Smooth muscle cell (in vitro differentiated cells): ENCODE results near the gene CSMD2. TPM values are rescaled to one million over a fixed set of nuclear protein-coding genes. Genes with fewer than 3 reads are reported as not detected.

ENCODE experiments used
- DNase-seq: peaks from one replicate; lab custom pipeline; 2025; ENCODE audit not compliant: unreplicated experiment; lab: John Stamatoyannopoulos, UW
- H2AFZ ChIP-seq: fragments of 200-600 bp; sonication (generic); 2 replicates; pipeline ENCODE4 v1.6.0; 2016; ENCODE audit warnings: antibody characterized with exemption, low read depth, mild to moderate bottlenecking
- H3F3A ChIP-seq: fragments of 200-600 bp; sonication (generic); 2 replicates; pipeline ENCODE4 v1.6.0; 2017; ENCODE audit warnings: antibody characterized with exemption, low read depth
- H3K27ac ChIP-seq: fragments of 200-600 bp; sonication (generic); 2 replicates; pipeline ENCODE4 v1.5.1; 2016; ENCODE audit warnings: low read depth, mild to moderate bottlenecking
- H3K27me3 ChIP-seq: fragments of 200-600 bp; sonication (generic); 2 replicates; pipeline ENCODE4 v1.6.1; 2016; ENCODE audit warnings: low read depth, mild to moderate bottlenecking
- H3K36me3 ChIP-seq: fragments of 200-600 bp; sonication (generic); 2 replicates; pipeline ENCODE4 v1.5.1; 2016; ENCODE audit warnings: low read depth
- H3K4me1 ChIP-seq: fragments of 200-600 bp; sonication (generic); 2 replicates; pipeline ENCODE4 v1.5.1; 2016; ENCODE audit warnings: low read depth
- H3K4me2 ChIP-seq: fragments of 200-600 bp; sonication (generic); 2 replicates; pipeline ENCODE4 v1.6.0; 2016; ENCODE audit warnings: mild to moderate bottlenecking
- H3K4me3 ChIP-seq: fragments of 200-600 bp; sonication (generic); 2 replicates; pipeline ENCODE4 v1.5.1; 2016; ENCODE audit warnings: mild to moderate bottlenecking
- H3K79me2 ChIP-seq: fragments of 200-600 bp; sonication (generic); 2 replicates; pipeline ENCODE4 v1.6.0; 2016; ENCODE audit warnings: low read depth, mild to moderate bottlenecking
- H3K9ac ChIP-seq: fragments of 200-600 bp; sonication (generic); 2 replicates; pipeline ENCODE4 v1.6.0; 2016; ENCODE audit warnings: low read depth
- H3K9me3 ChIP-seq: fragments of 200-600 bp; sonication (generic); replicated peaks from 2 replicates; pipeline ENCODE4 v1.5.1; 2016; ENCODE audit warnings: low read depth
- H4K20me1 ChIP-seq: fragments of 200-600 bp; sonication (generic); 2 replicates; pipeline ENCODE4 v1.6.0; 2016; ENCODE audit warnings: low read depth
- CTCF ChIP-seq: fragments of 200-600 bp; sonication (generic); IDR thresholded peaks from 2 replicates; pipeline ENCODE4 v1.5.1; 2017; ENCODE audit warnings: borderline replicate concordance, mild to moderate bottlenecking, antibody characterized with exemption; ENCODE audit not compliant: insufficient read depth, poor library complexity, severe bottlenecking
- WGBS: methylation state at CpG from one replicate; pipeline ENCODE4 v1.1.7; 2016; ENCODE audit warnings: low lambda C conversion rate; 5-methylcytosine and 5-hydroxymethylcytosine counted together
- polyA plus RNA-seq: library from polyadenylated mRNA; unstranded; fragments of >200 nt; fragmentation: Nextera tagmentation; extraction: Ambion mirVana; gene quantifications from 2 replicates; pipeline ENCODE4 v1.2.1, GENCODE V29; 2016
- total RNA-seq: library from RNA; depleted of rRNA; stranded (reverse); fragments of >200 nt; gene quantifications from 2 replicates; pipeline ENCODE4 v1.2.3, GENCODE V29; 2014

The CSMD2 gene
- total and polyA plus RNA-seq, 2 experiments from 2014 or later: 0.65 to 1.8 TPM

DNA sequence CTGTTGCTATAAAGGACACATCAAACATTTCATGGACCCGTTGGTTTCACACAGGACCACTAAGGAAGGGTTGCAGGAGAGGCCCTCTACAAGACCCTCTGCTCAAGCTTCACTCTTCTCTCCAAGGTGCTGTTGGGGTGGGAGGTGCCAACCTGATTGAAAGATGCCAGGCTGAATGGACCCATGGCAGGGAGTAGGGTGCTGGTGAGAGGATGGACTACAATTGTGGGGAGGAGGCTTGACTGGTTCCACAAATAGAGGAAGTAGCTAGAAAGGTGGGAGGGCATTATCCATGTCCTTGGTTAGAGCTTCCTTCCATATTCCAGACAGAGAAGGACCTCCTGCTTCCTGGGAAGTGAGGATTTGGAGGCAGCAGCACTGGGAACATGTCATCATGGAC lies 468.7 kb downstream of the CSMD2 start:
- H3K9me3 ChIP-seq: no peaks in the 10 kb centered on the region
- H3K9ac ChIP-seq: no peak overlapping the region
- H3K4me2 ChIP-seq: no peak overlapping the region
- 80% methylated on average over 1 of the region's 1 CpG for WGBS
- no peaks in the 10 kb centered on the region for H3K27me3 ChIP-seq
- no peak overlapping the region for H2AFZ ChIP-seq
- no peaks in the 10 kb centered on the region for H3K4me1 ChIP-seq
- no peaks in the 10 kb centered on the region for H3K36me3 ChIP-seq
- no peak overlapping the region for H3K27ac ChIP-seq
- H3F3A ChIP-seq: no peaks in the 10 kb centered on the region
- H3K79me2 ChIP-seq: no peaks in the 10 kb centered on the region
- no peaks in the 10 kb centered on the region for H4K20me1 ChIP-seq
- H3K4me3 ChIP-seq: no peak overlapping the region
- TF ChIP-seq CTCF: no peak
- no peak for DNase-seq

GRCh38 chr1:33692206-33693188 lies 472.5 kb downstream of the CSMD2 start:
- no peaks in the 10 kb centered on the region for H4K20me1 ChIP-seq
- H3K36me3 ChIP-seq: no peaks in the 10 kb centered on the region
- DNase-seq: no peak
- no peaks in the 10 kb centered on the region for H3F3A ChIP-seq
- H3K27me3 ChIP-seq: peaks cover 10% of the 10 kb centered on the region
- H3K9me3 ChIP-seq: no peaks in the 10 kb centered on the region
- no peaks in the 10 kb centered on the region for H3K4me1 ChIP-seq
- WGBS: 90% methylated on average over 7 of the region's 7 CpGs
- no peak for TF ChIP-seq CTCF
- no peak overlapping the region for H3K9ac ChIP-seq
- H3K79me2 ChIP-seq: no peaks in the 10 kb centered on the region
- H3K27ac ChIP-seq: no peak overlapping the region
- no peak overlapping the region for H3K4me3 ChIP-seq
- H2AFZ ChIP-seq: no peak overlapping the region
- no peak overlapping the region for H3K4me2 ChIP-seq

DNA sequence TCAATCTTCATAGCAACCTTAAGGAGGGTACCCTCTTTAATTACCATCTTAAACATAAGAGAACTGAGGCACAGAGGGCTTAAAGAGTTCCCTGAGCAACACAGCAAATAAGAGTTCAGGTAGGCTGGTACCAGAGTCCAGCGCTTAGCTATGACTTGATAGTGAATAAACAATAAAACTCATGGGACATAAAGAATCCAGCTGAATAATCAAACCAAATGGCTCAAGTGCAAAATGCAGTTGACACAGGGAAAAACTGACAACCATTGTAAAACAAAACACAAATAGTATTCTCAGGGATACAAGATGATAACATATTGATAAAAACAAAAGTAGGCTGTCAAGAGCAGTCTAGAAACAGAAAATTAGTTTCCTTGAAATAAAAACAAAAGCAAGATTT lies 478.0 kb downstream of the CSMD2 start:
- no peak overlapping the region for H2AFZ ChIP-seq
- no peak overlapping the region for H3K4me2 ChIP-seq
- H3K9ac ChIP-seq: no peak overlapping the region
- H4K20me1 ChIP-seq: no peaks in the 10 kb centered on the region
- no peaks in the 10 kb centered on the region for H3F3A ChIP-seq
- H3K4me3 ChIP-seq: no peak overlapping the region
- no peak for TF ChIP-seq CTCF
- H3K36me3 ChIP-seq: no peaks in the 10 kb centered on the region
- no peak overlapping the region for H3K27ac ChIP-seq
- no peak for DNase-seq
- H3K4me1 ChIP-seq: no peaks in the 10 kb centered on the region
- peaks cover 30% of the 10 kb centered on the region for H3K27me3 ChIP-seq
- no peaks in the 10 kb centered on the region for H3K79me2 ChIP-seq
- 94% methylated on average over 1 of the region's 1 CpG for WGBS
- H3K9me3 ChIP-seq: no peaks in the 10 kb centered on the region
